ENCODE measurements around the gene PAH. TPM values are rescaled to one million over a fixed set of nuclear protein-coding genes. Genes with fewer than 3 reads are reported as not detected.

Gene PAH
- total RNA-seq, 4 donors from 2014 or later = 0.58 to 1.2 (median 0.63) TPM; not detected in 1

DNA sequence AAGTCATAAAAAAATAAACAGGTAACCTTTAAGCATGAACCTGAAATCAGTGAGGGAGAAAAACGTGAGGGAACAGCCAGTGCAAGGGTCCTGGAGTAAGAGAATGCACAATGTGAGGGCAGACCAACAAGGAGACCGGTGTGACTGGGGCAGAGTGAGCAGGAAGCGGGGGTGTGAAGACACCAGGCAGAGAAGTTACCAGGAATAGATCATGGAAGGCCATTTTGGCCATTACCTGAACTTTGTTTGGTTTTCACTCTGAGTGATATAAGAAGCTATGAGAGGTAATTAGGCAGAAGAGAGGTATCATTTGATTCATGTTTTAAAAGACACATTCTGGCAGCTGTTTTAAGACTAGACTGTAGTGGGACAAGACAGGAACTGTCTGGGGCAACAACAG is 15.0 kb downstream of the PAH start:
- no peaks in the 10 kb centered on the region for H3K4me1 ChIP-seq
- no peak overlapping the region for H3K4me3 ChIP-seq (replicated peaks in 1 of 3)
- TF ChIP-seq POLR2A (IDR thresholded peaks at IDR 0.05) = no peak
- no peak for TF ChIP-seq CTCF (IDR thresholded peaks at IDR 0.05)
- H3K27ac ChIP-seq = no peak overlapping the region
- no peaks in the 10 kb centered on the region for H3K27me3 ChIP-seq
- no peaks in the 10 kb centered on the region for H3K9me3 ChIP-seq
- WGBS, 2 donors = 60 to 71% methylated on average over 3 of the region's 3 CpGs
- intact Hi-C loops (cut with DNase I) = no loop called here
- H3K36me3 ChIP-seq = no peaks in the 10 kb centered on the region
- no peak for DNase-seq

DNA sequence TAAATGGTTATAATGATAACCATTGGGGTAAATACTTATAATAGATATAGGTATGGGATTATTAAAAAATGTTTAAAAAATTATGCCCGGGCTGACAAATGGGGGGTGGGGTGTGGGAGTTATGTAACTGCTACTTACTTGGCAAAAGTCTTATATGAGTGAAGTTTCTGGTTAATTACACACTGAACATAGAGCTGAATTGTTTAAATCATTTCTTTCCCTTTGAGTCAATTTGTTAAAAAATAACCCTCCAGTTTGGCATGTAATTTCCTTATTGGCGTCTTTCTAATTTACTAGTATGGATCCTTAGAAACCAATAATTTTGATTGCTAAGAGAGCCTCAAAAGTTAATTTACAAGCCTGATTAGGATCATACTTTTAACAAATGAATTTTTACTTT is 16.7 kb downstream of the PAH start:
- no peak for TF ChIP-seq CTCF (IDR thresholded peaks at IDR 0.05)
- TF ChIP-seq POLR2A (IDR thresholded peaks at IDR 0.05) = no peak
- Histone ChIP-seq H3K27ac (no peak overlapping the region), H3K4me1 (no peaks in the 10 kb centered on the region), H3K4me3 (replicated peaks in 1 of 3) (no peak overlapping the region), H3K27me3 (no peaks in the 10 kb centered on the region), H3K36me3 (no peaks in the 10 kb centered on the region), H3K9me3 (no peaks in the 10 kb centered on the region)
- intact Hi-C loops (cut with DNase I) = no loop called here
- WGBS, 2 donors = 89 to 93% methylated on average over 2 of the region's 2 CpGs
- DNase-seq = no peak

DNA sequence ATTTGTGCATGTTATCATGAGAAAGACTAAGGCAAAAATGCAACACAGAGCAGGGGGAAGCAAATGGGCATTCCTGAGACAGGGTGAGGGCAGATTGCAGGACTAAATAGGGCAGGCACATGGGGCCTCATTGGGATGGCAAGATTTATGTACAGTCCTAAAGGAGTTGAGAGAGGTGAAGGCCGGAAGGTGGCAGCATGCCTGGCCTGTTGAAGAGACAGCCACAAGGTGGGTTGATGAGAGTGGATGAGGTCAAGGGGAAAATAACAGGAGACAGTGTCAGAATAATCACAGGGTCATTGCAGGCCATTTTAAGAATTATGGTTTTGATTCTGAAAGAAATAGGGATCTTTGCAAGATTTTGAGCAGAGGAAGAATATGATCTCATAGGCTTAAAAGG is 21.0 kb downstream of the PAH start:
- Histone ChIP-seq H3K27ac (no peak overlapping the region), H3K9me3 (no peaks in the 10 kb centered on the region), H3K4me1 (no peaks in the 10 kb centered on the region), H3K36me3 (no peaks in the 10 kb centered on the region), H3K4me3 (replicated peaks in 1 of 3) (no peak overlapping the region), H3K27me3 (no peaks in the 10 kb centered on the region)
- WGBS, 2 donors = 80 to 81% methylated on average over 1 of the region's 1 CpG
- DNase-seq = no peak
- no peak for TF ChIP-seq POLR2A (IDR thresholded peaks at IDR 0.05)
- no peak for TF ChIP-seq CTCF (IDR thresholded peaks at IDR 0.05)
- intact Hi-C loops (cut with DNase I) = no loop called here

DNA sequence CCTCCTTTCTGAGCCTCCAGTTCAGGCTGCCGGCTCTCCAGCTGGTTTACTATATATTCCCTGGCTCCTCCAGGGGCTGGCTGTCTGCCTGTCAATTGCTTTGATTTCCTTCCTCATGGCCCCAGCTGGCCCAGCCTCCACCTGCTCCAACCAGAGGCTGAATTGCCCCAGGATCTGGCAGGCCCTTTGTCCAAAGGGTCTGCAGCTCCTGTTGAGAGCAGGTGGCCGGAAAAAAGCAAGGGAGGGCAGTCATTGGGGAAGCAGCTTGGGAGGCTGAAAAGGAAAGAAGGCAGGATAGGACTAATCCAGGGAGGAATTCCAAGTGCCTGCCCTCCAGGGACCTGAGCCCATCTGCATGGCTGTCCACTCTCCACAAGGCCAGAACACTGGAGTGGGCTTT is 25.3 kb downstream of the PAH start:
- no peaks in the 10 kb centered on the region for H3K9me3 ChIP-seq
- no peak for TF ChIP-seq CTCF (IDR thresholded peaks at IDR 0.05)
- no peaks in the 10 kb centered on the region for H3K4me1 ChIP-seq
- no peak overlapping the region for H3K4me3 ChIP-seq (replicated peaks in 1 of 3)
- 67 to 69% methylated on average over 2 of the region's 2 CpGs for WGBS, 2 donors
- no peaks in the 10 kb centered on the region for H3K27me3 ChIP-seq
- H3K36me3 ChIP-seq = no peaks in the 10 kb centered on the region
- no peak overlapping the region for H3K27ac ChIP-seq
- DNase-seq = no peak
- intact Hi-C loops (cut with DNase I) = no loop called here

DNA sequence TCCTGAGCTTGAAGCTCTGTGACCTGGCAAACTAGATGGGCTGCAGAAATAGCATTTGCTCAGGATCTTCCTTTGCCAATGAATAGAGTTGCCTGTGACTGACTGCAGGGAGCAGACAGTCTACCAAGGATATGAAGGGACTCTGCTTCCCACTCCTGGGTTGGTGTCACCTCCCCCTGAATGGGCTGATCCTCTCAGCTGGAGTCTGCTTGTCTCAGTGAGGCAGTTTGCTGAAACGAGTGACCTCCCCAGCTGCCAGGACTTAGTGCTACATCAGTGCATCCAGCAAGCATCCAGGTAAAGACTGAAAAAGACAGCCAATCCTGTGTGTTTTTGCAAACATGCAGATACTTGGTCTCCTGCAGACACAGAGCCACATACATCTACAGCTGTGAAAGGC is 28.5 kb downstream of the PAH start:
- H3K4me3 ChIP-seq (replicated peaks in 1 of 3) = no peak overlapping the region
- no peak for DNase-seq
- H3K27me3 ChIP-seq = peaks cover 4% of the 10 kb centered on the region
- intact Hi-C loops (cut with DNase I) = no loop called here
- WGBS, 2 donors = 0 to 7% methylated on average over 1 of the region's 1 CpG
- no peak overlapping the region for H3K27ac ChIP-seq
- H3K36me3 ChIP-seq = no peaks in the 10 kb centered on the region
- no peaks in the 10 kb centered on the region for H3K4me1 ChIP-seq
- no peak for TF ChIP-seq POLR2A (IDR thresholded peaks at IDR 0.05)
- no peak for TF ChIP-seq CTCF (IDR thresholded peaks at IDR 0.05)
- no peaks in the 10 kb centered on the region for H3K9me3 ChIP-seq

Data from thyroid gland (tissue), 4 donors.